Mammary epithelial cell (primary cell): ENCODE results near the gene BMAL2.

Experiments used
- CTCF ChIP-seq, 2 donors: IDR thresholded peaks in 1 of 2; conservative IDR thresholded peaks in 1 of 2; 2 replicates each; pipeline ENCODE4 v1.5.1; 2011 to 2012; ENCODE audit warnings: inconsistent platforms in 2 of 2, low read length in 2 of 2, mild to moderate bottlenecking in 2 of 2, control low read depth in 1 of 2, low read depth in 1 of 2; ENCODE audit not compliant: insufficient read depth in 1 of 2; ENCODE audit errors: extremely low read depth in 1 of 2
- EZH2 ChIP-seq: IDR thresholded peaks from 2 replicates; pipeline ENCODE4 v1.6.1; 2012; ENCODE audit warnings: low read length, inconsistent platforms, borderline replicate concordance

GRCh38 chr12:27361372-27361771 lies 28.7 kb downstream of the BMAL2 start:
- TF ChIP-seq CTCF (conservative IDR thresholded peaks at IDR 0.05 in 1 of 2, IDR thresholded peaks at IDR 0.05 in 1 of 2; ENCODE audit: extremely low read depth in 1 of 2, insufficient read depth in 1 of 2, low read depth in 1 of 2, low read length in 2 of 2): no peak
- TF ChIP-seq EZH2: no peak
